ELF-1 (cell line): ENCODE data around the gene MOG.
"Not testable (repeated sequence)": the region's sequence is repeated elsewhere in the genome, so short reads cannot be mapped to it uniquely, and the experiment has no call there.

Experiments used
- DNase-seq: peaks from one replicate; pipeline ENCODE4 v3.0.0-alpha.2; 2016; ENCODE audit warnings: low read depth, low spot score

The MOG gene

DNA sequence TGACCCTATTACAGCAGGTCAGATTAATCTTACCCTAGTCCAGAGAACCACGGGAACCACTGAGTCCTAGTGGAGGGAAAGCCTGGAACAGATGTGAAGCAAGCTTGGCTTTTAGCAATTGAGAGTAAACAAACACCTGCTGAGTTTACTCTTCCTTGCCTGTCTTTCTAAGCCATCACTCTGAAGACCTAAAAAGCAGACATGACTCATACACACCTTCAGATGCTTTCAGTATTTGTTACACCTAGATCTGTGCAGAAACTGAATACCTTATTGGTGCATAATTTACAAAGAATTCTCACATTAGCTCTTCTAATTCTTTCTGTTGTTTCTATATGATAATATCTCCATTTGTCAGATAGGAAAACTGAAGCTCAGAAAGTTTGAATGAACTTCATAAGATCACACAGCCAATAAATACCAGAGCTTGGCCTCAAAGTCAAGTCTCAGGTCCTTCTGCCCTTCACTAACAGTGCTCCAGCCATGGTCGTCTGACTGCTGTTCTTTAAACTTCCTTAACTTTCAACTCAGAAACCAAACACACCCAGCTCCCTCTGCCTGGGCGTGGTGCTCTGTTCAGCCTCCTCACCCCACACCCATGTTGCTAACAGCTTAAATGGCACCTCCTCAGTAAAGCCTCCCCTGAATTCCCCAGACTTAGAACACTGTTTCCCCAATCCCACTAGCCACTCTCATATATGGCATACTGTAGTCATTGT, 15.3 kb upstream of the MOG start:
- no peak for DNase-seq

DNA sequence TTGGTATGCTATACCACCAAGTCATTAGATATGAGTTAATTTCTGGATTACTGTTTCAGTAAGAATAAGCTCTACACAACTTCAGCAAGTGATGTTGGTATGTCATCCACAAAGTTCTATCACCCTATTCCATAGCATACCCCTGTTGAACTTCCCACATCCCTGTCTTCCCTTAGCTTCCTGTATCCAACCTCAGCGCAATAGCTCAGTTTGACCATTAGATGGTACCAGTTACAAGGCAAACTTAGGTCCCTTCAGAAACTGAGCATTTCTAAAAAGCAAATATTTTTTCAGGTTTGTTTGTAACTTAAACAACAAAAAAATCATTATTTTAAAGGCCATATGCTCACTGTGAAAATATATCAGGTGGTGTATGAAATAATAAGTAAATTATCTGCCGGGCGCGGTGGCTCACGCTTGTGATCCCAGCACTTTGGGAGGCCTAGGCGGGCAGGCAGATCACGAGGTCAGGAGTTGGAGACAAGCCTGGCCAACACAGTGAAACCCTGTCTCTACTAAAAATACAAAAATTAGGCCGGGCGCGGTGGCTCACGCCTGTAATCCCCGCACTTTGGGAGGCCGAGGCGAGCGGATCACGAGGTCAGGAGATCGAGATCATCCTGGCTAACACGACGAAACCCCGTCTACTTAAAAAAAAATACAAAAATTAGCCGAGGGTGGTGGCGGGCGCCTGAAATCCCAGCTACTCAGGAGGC, 8.8 kb upstream of the MOG start:
- DNase-seq = no peak

DNA sequence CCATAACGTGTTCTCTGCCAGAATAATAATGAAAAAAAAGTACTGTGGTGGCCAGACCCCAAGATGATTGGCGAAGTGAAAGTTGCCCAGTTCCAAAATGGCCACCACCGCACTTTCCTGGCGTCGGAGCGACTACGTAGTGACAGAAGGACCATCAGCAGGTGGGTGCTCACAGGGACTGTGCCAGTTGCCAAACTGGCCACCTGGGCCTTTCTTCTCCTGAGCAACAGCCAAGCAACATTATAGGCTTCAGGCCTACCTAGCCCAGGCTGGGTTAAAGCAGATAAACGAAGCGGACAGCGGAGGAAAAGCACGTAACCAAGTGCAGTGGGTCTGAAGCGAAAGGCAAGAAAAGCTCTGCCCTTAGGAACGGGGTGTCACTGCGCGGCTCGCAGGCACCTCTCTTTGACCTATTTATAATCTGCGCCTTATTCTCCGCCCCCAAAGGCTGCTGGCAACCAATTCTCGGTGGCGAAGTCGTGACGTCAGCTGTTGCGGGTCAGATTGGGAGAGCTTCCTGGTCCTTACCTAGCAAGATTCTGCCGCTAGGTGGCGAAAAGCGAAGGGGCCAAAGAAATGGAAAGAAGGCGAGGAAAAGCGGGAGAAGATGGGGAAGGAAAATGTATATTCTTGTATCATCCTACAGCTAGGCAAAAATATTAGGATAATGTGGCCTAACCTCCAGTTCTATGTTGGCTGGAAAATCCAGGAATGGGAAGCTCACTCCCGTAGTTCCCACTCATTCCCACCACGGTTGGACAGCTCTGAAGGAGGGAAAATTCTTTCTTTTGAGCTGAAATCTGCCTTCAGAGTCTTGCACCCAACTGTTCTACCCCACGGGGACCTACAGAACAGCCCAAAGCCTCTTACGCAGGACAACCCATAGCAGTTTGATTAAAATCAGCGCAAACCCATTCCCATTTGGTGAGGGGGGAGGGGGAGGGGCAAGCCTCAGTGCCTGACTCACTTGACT, 6.9 kb upstream of the MOG start:
- DNase-seq = peak; percentile 98

DNA sequence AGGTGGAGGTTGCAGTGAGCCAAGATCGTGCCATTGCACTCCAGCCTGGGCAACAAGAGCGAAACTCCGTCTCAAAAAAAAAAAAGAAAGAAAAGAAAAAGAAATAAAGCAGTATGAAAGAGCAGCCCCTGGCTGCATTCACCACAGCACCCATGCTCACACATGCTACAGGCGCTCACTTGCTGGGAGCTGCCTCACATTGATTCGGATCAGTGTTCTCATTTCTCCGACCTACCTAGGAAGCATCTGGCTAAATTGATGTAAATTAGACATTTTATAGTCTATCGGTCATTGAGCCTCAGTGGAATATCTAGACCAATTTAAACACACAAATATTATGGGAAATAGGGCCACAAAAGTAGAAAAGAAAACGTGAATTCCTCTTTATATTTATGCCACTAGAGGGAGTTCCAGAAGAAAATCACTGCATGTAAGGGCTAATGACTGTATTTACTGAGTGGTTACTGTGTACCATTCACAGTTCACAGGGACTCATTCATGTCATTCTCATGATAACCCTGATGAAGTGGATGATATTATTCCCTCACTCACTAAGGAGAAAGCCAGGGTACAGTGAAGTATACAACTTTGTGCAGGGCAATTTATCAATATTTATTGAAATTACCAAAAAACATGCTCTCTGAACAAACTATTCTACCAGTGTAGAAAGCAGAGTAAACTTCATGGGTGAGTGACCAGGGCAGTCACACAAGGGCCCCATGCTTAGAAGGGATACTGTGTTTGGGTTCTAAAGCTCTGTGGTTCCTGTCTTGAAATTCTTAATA, 5.3 kb upstream of the MOG start:
- DNase-seq = no peak

DNA sequence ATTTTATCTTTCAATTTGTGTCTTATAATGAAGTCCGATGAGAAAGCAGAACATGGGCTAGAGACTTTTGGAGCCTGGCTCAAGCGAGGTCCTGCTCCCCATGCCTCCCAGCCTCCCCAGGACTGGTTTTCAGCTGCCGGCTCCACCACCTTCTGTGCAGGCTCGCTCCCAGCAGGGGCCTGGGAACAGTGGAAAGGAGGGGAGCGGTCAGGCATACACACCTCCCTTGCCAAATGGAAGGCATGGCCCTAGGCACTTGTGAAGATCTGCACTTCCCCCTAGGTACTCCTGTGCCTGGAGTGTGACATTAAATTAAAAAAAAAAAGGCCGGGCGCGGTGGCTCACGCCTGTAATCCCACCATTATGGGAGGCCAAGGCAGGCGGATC, 4.7 kb upstream of the MOG start:
- peak; percentile 70 for DNase-seq

DNA sequence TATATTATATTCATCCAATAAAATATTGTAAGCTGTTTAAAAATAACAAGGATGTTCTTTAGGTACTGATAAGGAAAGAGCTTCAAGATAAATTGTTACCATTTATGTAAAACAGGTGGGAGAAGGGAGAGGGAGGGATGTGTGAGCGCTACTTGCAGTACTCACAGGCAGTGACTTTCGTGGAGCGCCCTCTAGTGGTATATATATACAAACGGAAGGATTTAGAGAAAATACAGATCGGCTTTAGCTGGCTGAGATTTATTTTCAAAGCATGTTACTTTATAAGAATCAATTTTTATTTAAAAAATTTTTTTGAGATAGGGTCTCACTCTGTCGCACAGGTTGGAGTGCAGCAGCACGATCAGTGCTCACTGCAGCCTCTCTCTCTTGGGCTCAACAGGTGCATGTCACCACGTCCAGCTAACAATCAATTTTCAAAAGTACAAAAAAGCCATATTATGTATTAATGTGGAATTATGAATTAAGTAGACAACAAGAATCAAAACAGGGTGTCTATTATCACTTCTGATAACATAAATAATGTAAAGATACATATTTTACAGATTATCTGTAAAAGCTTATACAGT, 3.3 kb upstream of the MOG start:
- no peak for DNase-seq

DNA sequence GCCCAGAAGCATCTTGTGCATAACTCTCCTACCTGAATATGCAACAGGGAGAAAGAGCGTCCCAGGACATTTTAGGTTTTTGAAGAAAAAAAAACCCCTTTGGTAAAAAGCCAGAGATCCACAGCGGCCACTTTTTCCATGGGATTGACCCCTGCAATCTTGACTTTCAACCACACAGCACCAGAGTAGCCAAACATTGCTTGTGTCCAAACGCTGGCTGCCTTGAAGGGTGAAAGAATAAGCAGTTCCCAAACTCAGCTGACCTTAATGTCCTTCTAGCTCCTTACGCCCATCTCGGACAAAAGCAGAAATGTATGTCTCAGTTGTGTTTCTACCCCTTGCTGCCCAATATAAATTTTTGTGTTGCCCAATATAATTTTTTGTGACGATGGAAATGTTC, 1.2 kb upstream of the MOG start:
- no peak for DNase-seq

DNA sequence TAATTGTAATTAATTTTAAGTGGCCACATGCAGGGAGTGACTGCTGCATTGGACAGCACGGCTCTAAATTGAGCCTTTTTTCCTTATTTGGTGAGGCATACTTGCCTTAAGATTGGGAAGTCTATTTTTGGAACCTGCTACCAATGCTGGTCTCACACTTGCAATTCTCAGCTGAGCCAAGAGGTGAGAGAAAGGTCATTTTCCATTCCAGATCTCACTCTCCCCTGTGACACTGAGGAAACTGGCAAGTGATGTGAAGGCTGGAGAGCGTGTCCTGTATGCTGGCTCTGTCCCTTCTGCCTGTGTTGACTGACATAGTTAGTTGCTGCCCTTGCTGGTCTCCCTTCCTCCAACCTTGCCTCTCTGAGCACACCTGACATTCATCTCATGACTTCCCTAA, 735 bp upstream of the MOG start:
- no peak for DNase-seq

DNA sequence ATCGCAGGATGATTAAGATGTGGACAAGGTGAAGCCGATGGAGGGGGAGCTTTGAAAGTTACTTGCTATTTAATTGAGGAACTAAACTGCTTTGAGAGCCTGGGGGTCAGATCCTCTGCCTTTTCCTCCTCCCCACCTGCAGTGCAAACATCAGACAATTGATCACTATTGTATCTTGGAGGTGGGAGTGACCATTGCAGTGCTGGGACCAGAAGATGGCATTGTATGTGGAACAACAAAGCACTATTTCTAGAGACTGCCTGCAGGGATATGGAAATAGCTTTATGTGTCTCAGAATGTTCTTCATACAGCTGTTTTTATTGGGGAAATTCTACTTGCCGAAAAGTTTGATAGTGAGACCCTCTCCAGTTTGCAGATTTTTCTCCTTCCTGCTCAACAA, 4.2 kb downstream of the MOG start:
- DNase-seq = peak; percentile 71

DNA sequence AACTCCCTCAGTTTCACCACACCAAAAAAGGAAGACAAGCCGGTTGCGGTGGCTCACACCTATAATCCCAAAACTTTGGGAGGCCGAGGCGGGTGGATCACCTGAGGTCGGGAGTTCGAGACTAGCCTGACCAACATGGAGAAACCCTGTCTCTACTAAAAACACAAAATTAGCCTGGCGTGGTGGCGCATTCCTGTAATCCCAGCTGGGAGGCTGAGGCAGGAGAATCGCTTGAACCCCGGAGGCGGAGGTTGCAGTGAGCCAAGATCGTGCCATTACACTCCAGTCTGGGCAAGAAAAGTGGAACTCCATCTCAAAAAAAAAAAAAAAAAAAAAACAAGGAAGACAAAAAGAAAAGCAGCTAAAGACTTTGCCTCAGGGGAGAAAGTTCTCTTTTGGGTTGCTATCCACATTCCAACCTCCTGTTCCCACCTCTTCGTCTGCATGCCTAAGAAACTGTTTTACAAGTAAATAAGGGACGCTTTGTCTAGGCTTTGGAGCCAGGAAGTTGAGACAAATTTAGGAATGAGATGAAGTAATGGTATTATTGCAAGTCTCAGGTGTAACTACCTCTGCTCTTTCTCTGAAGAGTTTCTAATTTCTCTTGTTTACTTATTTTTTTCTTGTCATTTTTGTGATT, 4.7 kb downstream of the MOG start:
- peak; percentile 95 for DNase-seq

DNA sequence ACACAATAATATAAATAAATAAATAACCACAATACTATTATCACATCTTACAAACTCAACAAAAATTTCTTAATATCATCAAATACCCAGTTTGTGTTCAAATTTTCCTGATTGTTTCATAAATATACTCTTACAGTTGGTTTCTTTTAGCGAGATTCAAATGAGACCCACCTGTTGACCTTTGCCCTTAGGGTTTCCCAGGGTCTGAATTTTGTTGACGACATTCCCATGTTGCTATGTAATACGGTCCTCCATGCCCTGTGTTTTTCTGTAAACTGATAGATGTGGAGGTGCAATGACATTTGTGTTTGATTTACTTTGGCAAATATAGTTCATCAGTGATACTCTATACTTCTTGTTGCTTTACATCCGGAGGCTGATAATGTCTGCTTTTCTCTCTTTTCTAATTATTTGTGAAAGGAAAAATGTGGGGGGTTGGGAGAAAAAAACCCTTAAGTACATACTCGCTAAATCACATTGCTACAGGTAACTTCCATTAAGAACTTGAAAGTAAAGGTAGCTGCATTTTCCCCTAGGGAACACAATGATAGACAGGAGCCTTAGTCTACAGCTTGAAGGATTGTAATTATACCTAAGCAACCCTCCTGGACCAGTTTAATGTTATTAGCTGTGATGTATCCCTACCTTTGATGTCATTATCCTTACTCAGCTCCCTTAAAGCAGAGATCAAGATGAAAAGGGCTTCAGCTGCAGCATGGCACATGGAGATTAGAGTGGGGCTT, 6.6 kb downstream of the MOG start:
- peak; percentile 66 for DNase-seq

DNA sequence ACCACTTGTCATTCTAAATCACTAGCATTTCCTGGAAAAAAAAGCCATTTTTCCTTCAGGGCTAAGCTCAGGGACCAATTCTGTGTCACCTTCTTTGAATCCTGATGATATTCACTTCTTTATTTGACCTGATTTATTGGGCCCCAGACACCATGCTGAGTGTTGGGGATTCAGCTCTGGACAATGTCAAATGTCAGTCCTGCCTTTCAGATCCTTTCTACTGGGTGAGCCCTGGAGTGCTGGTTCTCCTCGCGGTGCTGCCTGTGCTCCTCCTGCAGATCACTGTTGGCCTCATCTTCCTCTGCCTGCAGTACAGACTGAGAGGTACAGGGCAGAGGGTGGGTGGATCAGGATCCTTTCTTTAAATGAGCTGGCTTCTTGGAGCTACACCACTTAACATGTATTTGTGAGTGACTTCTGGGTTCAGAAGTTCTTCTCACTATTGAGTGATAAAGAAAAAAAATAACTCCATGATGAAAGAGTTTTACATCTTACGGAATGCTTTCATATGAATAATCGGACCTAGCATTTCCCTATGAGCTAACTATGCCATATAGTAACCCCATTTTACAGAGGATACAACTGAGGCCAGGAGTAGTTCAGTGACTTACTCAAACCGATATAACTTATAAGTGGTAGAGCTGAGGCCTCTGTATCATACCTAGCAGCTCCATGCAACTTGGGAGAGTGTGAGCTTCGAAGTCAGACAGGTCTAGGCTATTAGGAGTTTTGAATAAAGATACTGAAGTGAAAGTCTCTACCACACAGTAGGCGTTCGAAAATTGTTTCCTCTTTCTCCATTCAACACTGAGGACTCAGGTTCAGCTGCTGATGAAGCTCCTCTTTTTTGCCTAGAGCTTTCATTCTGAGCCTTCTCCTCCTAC, 9.3 kb downstream of the MOG start:
- DNase-seq = peak; percentile 93

DNA sequence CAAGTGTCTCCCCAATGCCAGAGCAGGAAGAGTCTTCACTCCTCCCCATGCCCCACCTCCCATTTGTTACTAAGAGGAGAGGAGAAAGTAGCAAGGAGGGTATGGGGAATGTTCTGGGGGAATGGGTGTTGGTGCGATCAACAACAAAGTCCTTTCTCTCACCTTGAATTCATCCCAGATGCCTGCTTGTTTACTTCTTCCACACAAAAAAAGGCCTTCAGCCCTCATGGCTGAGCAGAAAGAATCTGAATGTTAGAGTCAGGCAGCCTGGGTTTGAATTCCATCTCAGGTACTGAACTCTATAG, 9.9 kb downstream of the MOG start:
- peak; percentile 57 for DNase-seq

DNA sequence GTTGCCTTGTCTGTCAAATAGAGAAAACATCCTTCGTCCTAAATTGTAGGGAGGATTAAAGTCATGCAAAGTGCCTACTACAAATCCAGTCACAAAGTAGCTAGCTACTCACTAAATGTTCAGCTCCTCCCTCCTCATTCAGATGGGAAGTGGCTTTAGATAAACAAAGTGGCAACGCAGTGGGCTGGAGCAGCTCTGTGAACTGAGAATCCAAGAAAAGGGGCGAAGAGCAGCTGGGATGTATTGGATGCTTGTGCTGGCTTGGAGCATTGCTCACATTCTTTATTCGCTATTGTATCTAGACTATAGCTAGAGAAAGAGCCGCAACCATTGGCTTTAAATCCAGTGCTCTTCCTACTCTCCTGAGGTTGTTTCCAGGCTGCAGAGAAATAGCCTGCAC, 10.3 kb downstream of the MOG start:
- DNase-seq = peak; percentile 78

DNA sequence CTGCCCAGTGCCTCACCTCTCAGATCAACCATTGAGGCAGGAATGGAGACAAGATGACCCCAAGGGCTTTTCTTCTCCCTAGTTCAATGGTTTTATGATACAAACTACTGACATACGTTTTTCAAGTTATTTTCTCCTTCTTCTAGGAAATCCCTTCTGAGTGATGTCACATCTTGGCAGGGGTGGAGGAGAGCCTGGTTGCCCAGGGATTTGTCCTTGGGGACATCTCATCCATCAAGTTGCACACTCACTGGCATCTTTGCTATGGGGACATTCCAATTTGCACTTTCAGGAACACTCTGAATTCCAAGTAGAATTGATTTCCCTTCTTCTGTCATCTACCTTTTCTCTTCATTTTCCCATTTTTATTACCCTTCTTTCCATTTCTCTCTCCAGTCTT, 14.1 kb downstream of the MOG start:
- no peak for DNase-seq

DNA sequence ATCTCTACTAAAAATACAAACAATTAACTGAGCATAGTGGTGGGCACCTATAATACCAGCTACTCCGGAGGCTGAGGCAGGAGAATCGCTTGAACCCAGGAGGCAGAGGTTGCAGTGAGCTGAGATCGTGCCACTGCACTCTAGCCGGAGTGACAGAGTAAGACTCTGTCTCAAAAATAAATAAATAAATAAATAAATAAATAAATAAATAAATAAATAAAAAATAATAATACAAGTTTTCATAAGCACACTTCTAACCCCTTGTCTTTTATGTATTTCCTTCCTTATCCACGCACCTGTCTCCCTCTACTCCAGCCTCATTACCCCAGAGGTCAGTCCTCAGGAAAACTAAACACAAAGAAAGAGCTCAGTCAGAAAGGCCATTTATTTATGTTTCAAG, 15.2 kb downstream of the MOG start:
- not testable (repeated sequence) for DNase-seq

DNA sequence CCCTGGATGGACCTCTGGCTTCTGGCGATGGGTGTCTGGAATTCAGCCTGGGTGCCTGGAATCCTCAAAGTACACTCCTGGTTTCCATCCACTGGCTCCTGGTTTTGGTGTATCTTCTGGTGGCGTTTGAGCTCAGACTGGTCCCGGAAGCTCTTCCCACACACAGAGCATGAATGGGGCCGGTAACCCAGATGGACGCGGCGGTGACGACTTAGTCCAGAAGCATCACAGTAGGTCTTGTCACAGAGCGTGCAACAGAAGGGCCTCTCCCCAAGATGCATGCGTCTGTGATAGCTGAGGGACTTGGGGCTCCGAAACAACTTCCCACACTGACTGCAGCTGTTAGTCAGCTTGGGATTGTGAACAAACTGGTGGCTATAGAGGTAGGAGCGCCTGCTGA, 16.3 kb downstream of the MOG start:
- no peak for DNase-seq

DNA sequence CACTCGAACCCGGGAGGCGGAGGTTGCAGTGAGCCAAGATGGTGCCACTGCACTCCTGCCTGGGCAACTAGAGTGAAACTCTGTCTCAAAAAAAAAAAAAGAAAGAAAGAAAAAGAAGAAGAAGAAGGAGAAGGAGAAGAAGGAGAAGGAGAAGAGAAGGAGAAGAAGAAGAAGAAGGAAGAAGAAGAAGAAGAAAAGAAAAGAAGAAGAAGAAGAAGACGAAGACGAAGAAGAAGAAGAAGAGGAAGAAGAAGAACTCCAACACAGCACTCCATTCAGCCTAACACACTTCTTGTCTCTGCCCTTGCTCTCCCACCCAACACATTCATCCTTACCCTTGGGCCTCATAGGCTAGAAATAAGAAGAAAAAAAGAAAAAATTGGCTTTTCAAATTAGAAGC, 17.1 kb downstream of the MOG start:
- DNase-seq = no peak

DNA sequence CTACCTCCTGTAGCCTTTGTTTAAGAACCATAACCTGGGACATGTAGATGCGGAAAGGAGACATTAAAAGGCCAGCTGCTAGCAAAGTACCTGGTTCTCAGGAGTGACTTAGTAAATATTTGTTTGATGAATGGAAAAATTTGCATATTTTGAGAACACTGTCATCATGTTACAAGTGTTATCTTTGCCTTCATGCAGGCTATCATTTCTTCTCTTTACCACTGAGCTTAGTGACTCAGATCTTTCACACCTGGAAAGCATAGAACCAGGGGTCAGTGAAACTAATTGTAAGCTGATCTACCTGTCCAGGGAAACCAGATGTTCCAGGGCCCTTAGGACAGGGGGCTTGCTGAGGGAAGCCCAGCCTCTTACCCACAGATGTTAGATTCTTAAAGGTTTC, 18.7 kb downstream of the MOG start:
- no peak for DNase-seq
